Sigmoid colon (tissue), 7 donors: ENCODE data around the gene ALDH1A1. TPM values are rescaled to one million over a fixed set of nuclear protein-coding genes. Genes with fewer than 3 reads are reported as not detected.

ENCODE experiments used
- DNase-seq: peaks from one replicate; pipeline ENCODE4 v3.0.0-alpha.2; 2019
- H3K27ac ChIP-seq, 4 donors: fragments of 200-600 bp; sonication (generic); one replicate each; pipeline ENCODE4 v1.5.1; 2016 to 2019; ENCODE audit warnings: mild to moderate bottlenecking in 1 of 4
- H3K27me3 ChIP-seq, 3 donors: fragments of 200-600 bp; sonication (generic); one replicate each; pipeline ENCODE4 v1.5.1; 2019; ENCODE audit warnings: mild to moderate bottlenecking in 1 of 3
- H3K36me3 ChIP-seq, 4 donors: fragments of 200-600 bp; sonication (generic); one replicate each; pipeline ENCODE4 v1.5.1; 2016 to 2019
- H3K4me1 ChIP-seq, 4 donors: fragments of 200-600 bp; sonication (generic); one replicate each; pipeline ENCODE4 v1.5.1; 2017 to 2019
- H3K4me3 ChIP-seq, 4 donors: fragments of 200-600 bp; sonication (generic); one replicate each; pipeline ENCODE4 v1.5.1; 2017 to 2019; ENCODE audit warnings: mild to moderate bottlenecking in 2 of 4, moderate library complexity in 1 of 4
- H3K9me3 ChIP-seq, 4 donors: fragments of 200-600 bp in 3 of 4; sonication (generic) in 3 of 4; one replicate each; pipeline versions ENCODE4 v1.5.1 to v1.6.1; 2013 to 2019
- CTCF ChIP-seq, 4 experiments: fragments of 450-650 bp in 3 of 4; fragments of 200-600 bp in 1 of 4; IDR thresholded peaks; one replicate each; pipeline ENCODE4 v1.5.1; 2016 to 2019; ENCODE audit warnings: antibody characterized with exemption in 4 of 4, mild to moderate bottlenecking in 3 of 4, moderate library complexity in 2 of 4
- EP300 ChIP-seq, 4 donors: sonication (generic); formaldehyde crosslinking; IDR thresholded peaks; one replicate each; pipeline ENCODE4 v1.6.1; 2017; ENCODE audit warnings: antibody characterized with exemption in 4 of 4
- POLR2A ChIP-seq, 2 donors: fragments of 450-650 bp; IDR thresholded peaks; one replicate each; pipeline ENCODE4 v1.6.1; 2016; ENCODE audit warnings: antibody characterized with exemption in 2 of 2, mild to moderate bottlenecking in 2 of 2, moderate library complexity in 2 of 2
- POLR2AphosphoS5 ChIP-seq, 4 donors: sonication (generic); formaldehyde crosslinking; IDR thresholded peaks; one replicate each; pipeline ENCODE4 v1.6.1; 2017; ENCODE audit warnings: antibody characterized with exemption in 4 of 4
- WGBS, 2 donors: extraction: QIAGEN DNeasy Blood & Tissue Kit; methylation state at CpG; one replicate each; pipeline ENCODE4 v1.1.7; 2013; 5-methylcytosine and 5-hydroxymethylcytosine counted together
- intact Hi-C: fragments of 100-400 bp; cut with DNase I; formaldehyde crosslinking; loops from one replicate; pipeline ENCODE4 v1.15.1; 2023
- polyA plus RNA-seq, 3 donors: library from polyadenylated mRNA; stranded (reverse); fragments of 200-250 nt; gene quantifications; one replicate each; pipeline ENCODE4 v1.2.3, GENCODE V29; 2013
- total RNA-seq, 4 donors: library from RNA; depleted of rRNA; stranded (reverse); fragments of >200 nt; gene quantifications; one replicate each; pipeline ENCODE4 v1.1.0, GENCODE V29; 2016
- donor health status: healthy with polysubstance abuse.
- donor health status: Bipolar disorder and iron deficiency.
- donor health status: healthy.

Gene ALDH1A1
- total and polyA plus RNA-seq, 7 donors = 52.6 to 353 (median 241) TPM

- Histone ChIP-seq H3K27me3 (no peaks in the 10 kb centered on the region), H3K36me3 (no peaks in the 10 kb centered on the region), H3K9me3 (no peaks in the 10 kb centered on the region), H3K4me3 (no peak overlapping the region), H3K27ac (peak overlapping the region in 2 of 4 donors; percentile 19 to 28), H3K4me1 (peaks cover 0 to 36% (median 19%) of the 10 kb centered on the region in 4 donors)
- 42 to 50% methylated on average over 8 of the region's 8 CpGs for WGBS, 2 donors
- intact Hi-C loops = loop anchor here (1.0 to 5.0 kb wide), 3 partner anchors 166 to 325 kb away; no protein-coding TSS in a partner anchor
- TF ChIP-seq POLR2AphosphoS5 (IDR thresholded peaks at IDR 0.05) (no peak), POLR2A (IDR thresholded peaks at IDR 0.05) (no peak), CTCF (IDR thresholded peaks at IDR 0.05) (peak; percentile 65 to 74 (median 66))
- no peak for DNase-seq
These were observed 95.8 kb downstream of the ALDH1A1 start for GRCh38 chr9:72856972-72857623.

- no peaks in the 10 kb centered on the region for H3K9me3 ChIP-seq
These were observed 96.8 kb downstream of the ALDH1A1 start for GRCh38 chr9:72855890-72856523.

GRCh38 chr9:72855321-72855720 is 97.5 kb downstream of the ALDH1A1 start:
- H3K4me3 ChIP-seq = no peak overlapping the region
- no peak for DNase-seq
- WGBS, 2 donors = 97 to 100% methylated on average over 1 of the region's 1 CpG
- no peaks in the 10 kb centered on the region for H3K36me3 ChIP-seq
- intact Hi-C loops = loop anchor here (5.0 kb wide), 1 partner anchor 327 kb away; no protein-coding TSS in a partner anchor
- H3K27me3 ChIP-seq = no peaks in the 10 kb centered on the region
- peaks cover 0 to 36% (median 19%) of the 10 kb centered on the region in 4 donors for H3K4me1 ChIP-seq
- TF ChIP-seq EP300 (IDR thresholded peaks at IDR 0.05) = no peak
- H3K27ac ChIP-seq = no peak overlapping the region
- H3K9me3 ChIP-seq = no peaks in the 10 kb centered on the region

More at GRCh38 chr9:72855890-72856523, 96.8 kb downstream of the ALDH1A1 start:
- DNase-seq = no peak
- Histone ChIP-seq H3K4me3 (no peak overlapping the region), H3K27ac (no peak overlapping the region), H3K36me3 (no peaks in the 10 kb centered on the region), H3K4me1 (peaks cover 0 to 36% (median 19%) of the 10 kb centered on the region in 4 donors), H3K27me3 (no peaks in the 10 kb centered on the region)
- WGBS, 2 donors = 92 to 93% methylated on average over 5 of the region's 5 CpGs
- TF ChIP-seq CTCF (IDR thresholded peaks at IDR 0.05) (no peak), EP300 (IDR thresholded peaks at IDR 0.05) (no peak), POLR2A (IDR thresholded peaks at IDR 0.05) (no peak), POLR2AphosphoS5 (IDR thresholded peaks at IDR 0.05) (no peak)
- intact Hi-C loops = loop anchor here (2.0 to 5.0 kb wide), 2 partner anchors 227 to 326 kb away; no protein-coding TSS in a partner anchor

Other genes starting within 250 kb of the ALDH1A1 start
- 100 to 1,000 TPM; 135 to 214 (median 170) TPM for gene ANXA1, start 198.8 kb upstream of the ALDH1A1 start, total RNA-seq
- gene ANXA1, start 198.8 kb upstream of the ALDH1A1 start, polyA plus RNA-seq = 100 to 1,000 TPM in 1 of 3 donors, 10 to 100 TPM in 2; 52.5 to 132 (median 75.2) TPM